ENCODE results near the gene FLVCR2.

Gene FLVCR2

DNA sequence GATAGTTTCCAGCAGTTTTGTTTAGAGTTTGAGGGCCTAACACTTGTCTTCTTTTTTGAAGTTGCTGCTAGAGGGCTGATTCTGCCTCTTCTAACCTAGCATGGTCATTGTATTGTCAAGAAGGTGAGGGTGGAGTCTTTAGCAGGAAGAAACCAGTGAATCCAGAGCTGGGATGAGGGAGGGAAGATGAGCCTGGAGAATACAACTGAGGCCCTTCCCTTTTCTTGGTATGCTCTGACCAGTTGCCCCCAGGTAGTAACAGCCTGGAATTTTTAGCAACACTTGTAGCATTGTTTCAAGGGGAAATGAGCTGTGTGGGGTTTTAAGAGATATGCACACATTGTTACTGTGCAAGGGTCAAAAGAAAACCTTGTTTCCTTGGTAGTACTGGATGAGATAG, 9.0 kb downstream of the FLVCR2 start:
- TF ChIP-seq CTCF (IDR thresholded peaks at IDR 0.05; ENCODE audit: insufficient read depth, low read length, poor library complexity, severe bottlenecking) = no peak
- no peaks in the 10 kb centered on the region for H3K36me3 ChIP-seq (ENCODE audit: control insufficient read depth, insufficient read depth, low read length)
- no peak for DNase-seq (ENCODE audit: extremely low read depth, insufficient read length)
- H3K27me3 ChIP-seq (replicated peaks; ENCODE audit: control insufficient read depth, insufficient read depth, low read length) = no peaks in the 10 kb centered on the region
- H3K4me3 ChIP-seq (replicated peaks; ENCODE audit: low read depth, low read length) = no peak overlapping the region

DNA sequence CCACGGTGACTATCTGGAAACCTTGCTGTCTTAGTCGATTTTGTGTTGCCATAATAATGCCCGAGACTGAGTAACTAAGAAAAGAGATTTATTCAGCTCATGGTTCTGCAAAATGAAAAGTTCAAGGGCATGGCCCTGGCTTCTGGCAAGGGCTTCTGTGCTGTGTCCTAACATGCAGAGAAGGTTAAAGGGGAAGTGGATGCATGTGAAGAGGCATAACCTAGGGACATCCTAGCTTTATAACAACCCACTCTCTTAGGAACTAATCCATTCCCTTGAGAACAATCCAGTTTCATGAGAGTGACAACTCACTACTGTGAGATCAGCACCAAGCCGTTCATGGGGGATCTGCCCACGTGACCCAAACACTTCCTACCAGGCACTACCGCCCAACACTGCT, 11.5 kb downstream of the FLVCR2 start:
- H3K36me3 ChIP-seq (ENCODE audit: control insufficient read depth, insufficient read depth, low read length) = no peaks in the 10 kb centered on the region
- no peak for TF ChIP-seq CTCF (IDR thresholded peaks at IDR 0.05; ENCODE audit: insufficient read depth, low read length, poor library complexity, severe bottlenecking)

DNA sequence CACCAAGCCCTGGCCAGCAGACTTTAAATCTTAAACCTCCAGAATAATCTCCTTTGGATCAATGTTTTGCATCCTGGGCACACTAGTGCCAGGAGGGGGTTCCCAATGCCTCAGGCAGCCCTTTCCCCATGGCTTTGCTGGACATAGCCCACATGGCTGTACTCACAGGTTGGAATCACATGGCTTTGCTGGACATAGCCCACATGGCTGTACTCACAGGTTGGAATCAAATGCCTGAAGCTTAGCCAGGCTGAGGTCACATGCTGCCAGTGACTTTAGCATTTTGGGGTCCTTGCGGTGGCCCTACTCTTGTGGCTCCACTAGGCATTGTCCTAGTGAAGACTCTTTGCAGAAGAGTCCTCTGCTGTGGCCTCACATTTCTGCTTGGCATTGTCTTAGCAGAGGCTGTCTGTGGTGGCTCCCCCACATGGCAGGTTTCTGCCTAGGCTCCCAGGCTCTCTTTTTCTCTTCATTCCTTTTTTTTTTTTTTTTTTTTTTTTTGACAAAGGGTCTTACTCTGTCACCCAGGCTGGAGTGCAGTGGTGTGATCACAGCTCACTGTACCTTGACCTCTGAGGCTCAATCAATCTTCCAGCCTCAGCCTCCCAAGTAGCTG, 13.0 kb downstream of the FLVCR2 start:
- no peak for TF ChIP-seq CTCF (IDR thresholded peaks at IDR 0.05; ENCODE audit: insufficient read depth, low read length, poor library complexity, severe bottlenecking)
- Histone ChIP-seq H3K36me3 (ENCODE audit: control insufficient read depth, insufficient read depth, low read length) (no peaks in the 10 kb centered on the region), H3K27me3 (replicated peaks; ENCODE audit: control insufficient read depth, insufficient read depth, low read length) (no peaks in the 10 kb centered on the region), H3K4me3 (replicated peaks; ENCODE audit: low read depth, low read length) (no peak overlapping the region)
- no peak for DNase-seq (ENCODE audit: extremely low read depth, insufficient read length)

More for the DNA sequence above, 11.5 kb downstream of the FLVCR2 start:
- Histone ChIP-seq H3K4me3 (replicated peaks; ENCODE audit: low read depth, low read length) (no peak overlapping the region), H3K27me3 (replicated peaks; ENCODE audit: control insufficient read depth, insufficient read depth, low read length) (no peaks in the 10 kb centered on the region)
- DNase-seq (ENCODE audit: extremely low read depth, insufficient read length) = no peak

DNA sequence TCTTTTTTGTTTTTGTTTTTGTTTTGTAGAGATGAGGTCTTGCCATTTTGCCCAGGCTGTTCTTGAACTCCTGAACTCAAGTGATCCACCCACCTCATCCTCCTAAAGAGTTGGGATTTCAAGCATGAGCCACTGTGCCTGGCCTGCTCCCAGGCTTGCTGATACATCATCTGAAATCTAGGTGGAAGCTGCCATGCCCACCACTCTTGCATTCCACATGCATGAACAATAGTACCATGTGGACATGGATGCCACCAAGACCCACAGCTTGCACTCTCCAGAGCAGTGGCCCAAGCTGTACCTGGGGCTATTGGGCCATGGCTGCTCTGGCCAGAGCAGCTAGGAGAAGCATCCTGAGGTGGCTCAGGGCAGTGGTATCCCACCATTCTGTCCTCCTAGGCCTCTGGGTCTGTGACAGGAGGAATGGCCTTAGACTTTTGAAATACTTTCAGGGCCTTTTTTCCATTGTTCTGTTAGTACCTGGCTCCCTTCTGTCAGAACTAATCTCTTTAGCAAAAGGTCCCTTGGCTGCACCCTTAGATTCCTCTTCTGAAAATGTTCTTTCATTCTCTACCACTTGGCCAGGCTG, 13.7 kb downstream of the FLVCR2 start:
- no peak for DNase-seq (ENCODE audit: extremely low read depth, insufficient read length)
- no peak for TF ChIP-seq CTCF (IDR thresholded peaks at IDR 0.05; ENCODE audit: insufficient read depth, low read length, poor library complexity, severe bottlenecking)
- Histone ChIP-seq H3K36me3 (ENCODE audit: control insufficient read depth, insufficient read depth, low read length) (no peaks in the 10 kb centered on the region), H3K4me3 (replicated peaks; ENCODE audit: low read depth, low read length) (no peak overlapping the region), H3K27me3 (replicated peaks; ENCODE audit: control insufficient read depth, insufficient read depth, low read length) (no peaks in the 10 kb centered on the region)

DNA sequence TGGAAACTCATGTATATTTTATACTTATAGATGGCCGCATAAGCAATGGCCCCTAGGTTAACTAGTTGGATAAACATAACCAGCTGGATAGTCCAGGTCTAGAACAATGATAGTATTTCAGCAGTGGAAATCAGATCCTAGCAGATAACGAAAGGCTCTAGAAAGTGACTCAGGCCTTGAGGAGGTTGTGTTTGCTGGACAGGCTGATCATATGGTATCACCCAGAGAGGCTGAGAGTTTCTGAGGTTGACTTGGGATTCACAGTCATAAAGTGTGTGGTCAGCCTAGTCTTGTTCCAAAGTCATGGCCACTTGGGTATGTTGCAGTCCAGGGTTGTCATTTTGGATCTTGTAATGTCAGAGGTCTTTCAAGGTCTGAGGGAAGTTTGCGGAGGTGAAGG, 16.8 kb downstream of the FLVCR2 start:
- H3K27me3 ChIP-seq (replicated peaks; ENCODE audit: control insufficient read depth, insufficient read depth, low read length) = no peaks in the 10 kb centered on the region
- DNase-seq (ENCODE audit: extremely low read depth, insufficient read length) = no peak
- no peak overlapping the region for H3K4me3 ChIP-seq (replicated peaks; ENCODE audit: low read depth, low read length)
- no peak for TF ChIP-seq CTCF (IDR thresholded peaks at IDR 0.05; ENCODE audit: insufficient read depth, low read length, poor library complexity, severe bottlenecking)
- H3K36me3 ChIP-seq (ENCODE audit: control insufficient read depth, insufficient read depth, low read length) = no peaks in the 10 kb centered on the region

Measured in GM06990 (cell line).